Choroid plexus epithelial cell (primary cell): ENCODE measurements around the gene ACACA.

Experiments
- DNase-seq: peaks from one replicate; pipeline ENCODE4 v3.0.0-alpha.2; 2010; ENCODE audit warnings: low read depth
- H3K4me3 ChIP-seq: 2 replicates; pipeline ENCODE4 v1.5.1; 2011; ENCODE audit warnings: low read depth, mild to moderate bottlenecking, control low read depth, low read length, moderate library complexity
- CTCF ChIP-seq: conservative IDR thresholded peaks from 2 replicates; pipeline ENCODE4 v1.5.1; 2011; ENCODE audit warnings: low read depth, mild to moderate bottlenecking, control low read depth, inconsistent platforms, low read length, moderate library complexity

ACACA gene

GRCh38 chr17:37276475-37276874 is 130.2 kb downstream of the ACACA start:
- peak; percentile 34 for DNase-seq
- H3K4me3 ChIP-seq, result no peak overlapping the region
- TF ChIP-seq CTCF, result no peak

GRCh38 chr17:37274461-37274860 is 132.2 kb downstream of the ACACA start:
- H3K4me3 ChIP-seq, result no peak overlapping the region
- DNase-seq, result peak; percentile 74
- TF ChIP-seq CTCF, result no peak

GRCh38 chr17:37273409-37274051 is 133.1 kb downstream of the ACACA start:
- H3K4me3 ChIP-seq, result no peak overlapping the region
- TF ChIP-seq CTCF, result no peak
- peak; percentile 92 for DNase-seq

- TF ChIP-seq CTCF, result no peak
- no peak overlapping the region for H3K4me3 ChIP-seq
- no peak for DNase-seq
Measured at GRCh38 chr17:37265446-37266173, 141.0 kb downstream of the ACACA start.

GRCh38 chr17:37261286-37261685 is 145.3 kb downstream of the ACACA start:
- peak; percentile 54 for DNase-seq
- H3K4me3 ChIP-seq, result no peak overlapping the region
- TF ChIP-seq CTCF, result no peak

GRCh38 chr17:37259030-37259735 is 147.5 kb downstream of the ACACA start:
- H3K4me3 ChIP-seq, result no peak overlapping the region
- peak; percentile 67 for DNase-seq
- no peak for TF ChIP-seq CTCF
